RWPE2 (cell line): Measurements from ENCODE around the gene SLC44A2.

Experiments used
- ATAC-seq: fragments of 200-7000 bp; cut with Tn5 transposase; 3 replicates; pipeline ENCODE4 v1.9.1; 2021; ENCODE audit warnings: low read depth
- DNase-seq: peaks from one replicate; pipeline ENCODE4 v3.0.0-alpha.2; 2020; ENCODE audit warnings: low spot score
- H3K27ac ChIP-seq: fragments of 450-650 bp; 2 replicates; pipeline ENCODE4 v1.5.1; 2017; ENCODE audit warnings: mild to moderate bottlenecking; ENCODE audit not compliant: poor library complexity, severe bottlenecking
- H3K27me3 ChIP-seq: fragments of 250-450 bp; sonication (Bioruptor Pico); 2 replicates; pipeline ENCODE4 v1.5.1; 2021; ENCODE audit warnings: mild to moderate bottlenecking, moderate library complexity; ENCODE audit not compliant: insufficient read depth, poor library complexity, severe bottlenecking
- H3K36me3 ChIP-seq: fragments of 250-450 bp; sonication (Bioruptor Pico); 2 replicates; pipeline ENCODE4 v1.5.1; 2020; ENCODE audit warnings: low read depth, mild to moderate bottlenecking, moderate library complexity
- H3K4me1 ChIP-seq: fragments of 250-450 bp; sonication (Bioruptor Pico); 2 replicates; pipeline ENCODE4 v1.5.1; 2021; ENCODE audit warnings: mild to moderate bottlenecking, moderate library complexity; ENCODE audit not compliant: insufficient read depth, poor library complexity, severe bottlenecking
- H3K4me3 ChIP-seq: fragments of 250-450 bp; sonication (Bioruptor Pico); 2 replicates; pipeline ENCODE4 v1.5.1; 2021; ENCODE audit warnings: mild to moderate bottlenecking, moderate library complexity; ENCODE audit not compliant: severe bottlenecking
- H3K9me3 ChIP-seq: fragments of 250-450 bp; sonication (Bioruptor Pico); 2 replicates; pipeline ENCODE4 v1.5.1; 2021; ENCODE audit warnings: mild to moderate bottlenecking, moderate library complexity; ENCODE audit not compliant: severe bottlenecking
- CTCF ChIP-seq: fragments of 450-650 bp; IDR thresholded peaks from one replicate; pipeline ENCODE4 v1.5.1; 2017; ENCODE audit warnings: mild to moderate bottlenecking, moderate library complexity; ENCODE audit not compliant: poor library complexity, severe bottlenecking

SLC44A2 gene

GRCh38 chr19:10654610-10655456, 29.5 kb downstream of the SLC44A2 start:
- H3K9me3 ChIP-seq, result no peaks in the 10 kb centered on the region
- H3K36me3 ChIP-seq, result peaks cover 48% of the 10 kb centered on the region
- DNase-seq (no peak), ATAC-seq (peak; percentile 30; the same call in 2 of the 3 replicates)
- H3K27me3 ChIP-seq, result no peaks in the 10 kb centered on the region
- TF ChIP-seq CTCF, result no peak
- H3K27ac ChIP-seq, result peak overlapping the region; percentile 88
- peak overlapping the region; percentile 83 for H3K4me3 ChIP-seq
- H3K4me1 ChIP-seq, result peaks cover 12% of the 10 kb centered on the region

- DNase-seq (no peak), ATAC-seq (peak; percentile 7; the same call in 1 of the 3 replicates)
- Histone ChIP-seq H3K27me3 (no peaks in the 10 kb centered on the region), H3K4me3 (peak overlapping the region; percentile 83), H3K4me1 (peaks cover 12% of the 10 kb centered on the region), H3K27ac (peak overlapping the region; percentile 88), H3K36me3 (peaks cover 56% of the 10 kb centered on the region), H3K9me3 (no peaks in the 10 kb centered on the region)
- TF ChIP-seq CTCF, result no peak
Measured at GRCh38 chr19:10655457-10656312, 30.3 kb downstream of the SLC44A2 start.

- Histone ChIP-seq H3K4me3 (no peak overlapping the region), H3K4me1 (peaks cover 15% of the 10 kb centered on the region)
- ATAC-seq, result 0 out of 3 replicates have a peak, but pooled peaks have one; percentile 30
Measured at GRCh38 chr19:10660346-10660745, 35.0 kb downstream of the SLC44A2 start.

GRCh38 chr19:10661946-10662345, 36.6 kb downstream of the SLC44A2 start:
- H3K36me3 ChIP-seq, result peaks cover 81% of the 10 kb centered on the region
- H3K4me1 ChIP-seq, result peaks cover 9% of the 10 kb centered on the region
- no peak for TF ChIP-seq CTCF
- no peak overlapping the region for H3K4me3 ChIP-seq
- no peaks in the 10 kb centered on the region for H3K27me3 ChIP-seq
- peak; percentile 41; the same call in 1 of the 3 replicates for ATAC-seq
- H3K27ac ChIP-seq, result no peak overlapping the region
- H3K9me3 ChIP-seq, result no peaks in the 10 kb centered on the region
- DNase-seq, result no peak

More at GRCh38 chr19:10660346-10660745, 35.0 kb downstream of the SLC44A2 start:
- no peaks in the 10 kb centered on the region for H3K27me3 ChIP-seq
- peaks cover 84% of the 10 kb centered on the region for H3K36me3 ChIP-seq
- no peak overlapping the region for H3K27ac ChIP-seq
- H3K9me3 ChIP-seq, result no peaks in the 10 kb centered on the region
- no peak for DNase-seq
- no peak for TF ChIP-seq CTCF
